ENCODE data around the gene FOXL2NB. TPM values are rescaled to one million over a fixed set of nuclear protein-coding genes. Genes with fewer than 3 reads are reported as not detected.

The FOXL2NB gene
- total RNA-seq (2013; cell fraction: nucleolus; rRNA removed), result not detected in 2 replicates
- total RNA-seq (2014; rRNA removed) (not detected in 2 replicates), total RNA-seq (2014; rRNA removed; fragmentation: Illumina TruSeq; extraction: Trizol) (not detected in 2 replicates), total RNA-seq (2021) (0.05 TPM in 1 of 2 replicates, not detected in the other), polyA plus RNA-seq (2011; rRNA removed) (not detected in 2 replicates), polyA plus RNA-seq (2014; fragmentation: Illumina TruSeq; extraction: Trizol) (not detected in 2 replicates), polyA plus RNA-seq (2014; fragmentation: Nextera tagmentation; extraction: Ambion mirVana) (not detected), polyA plus RNA-seq (2014; rRNA removed) (not detected in 2 replicates), polyA plus RNA-seq (2016; fragmentation: Nextera tagmentation; extraction: Ambion mirVana) (not detected), polyA minus RNA-seq (2011; rRNA and poly(A)+ RNA removed) (not detected in 2 replicates), Bru-seq, nascent RNA (not detected), BruChase-seq, experiment 1, labeled RNA remaining after a 6-hour chase (not detected), BruChase-seq, experiment 2, labeled RNA remaining after a 2-hour chase (percentile 8 among the genes with signal in this experiment)
- not detected for polyA plus RNA-seq (2011; ENCODE audit: low read depth)
- polyA plus RNA-seq (2011; cell fraction: cytosol; rRNA removed), result not detected in 2 replicates
- polyA plus RNA-seq (2011; cell fraction: nucleus; rRNA removed), result not detected in 2 replicates
- 0.04 TPM in 1 of 2 replicates, not detected in the other for polyA plus RNA-seq (2012)
- polyA minus RNA-seq (2011; cell fraction: cytosol; rRNA and poly(A)+ RNA removed), result not detected in 2 replicates
- polyA minus RNA-seq (2011; cell fraction: nucleus; rRNA and poly(A)+ RNA removed), result not detected in 2 replicates
- long read RNA-seq, experiment 1, result 0 reads
- long read RNA-seq, experiment 2, result 0 reads

DNA sequence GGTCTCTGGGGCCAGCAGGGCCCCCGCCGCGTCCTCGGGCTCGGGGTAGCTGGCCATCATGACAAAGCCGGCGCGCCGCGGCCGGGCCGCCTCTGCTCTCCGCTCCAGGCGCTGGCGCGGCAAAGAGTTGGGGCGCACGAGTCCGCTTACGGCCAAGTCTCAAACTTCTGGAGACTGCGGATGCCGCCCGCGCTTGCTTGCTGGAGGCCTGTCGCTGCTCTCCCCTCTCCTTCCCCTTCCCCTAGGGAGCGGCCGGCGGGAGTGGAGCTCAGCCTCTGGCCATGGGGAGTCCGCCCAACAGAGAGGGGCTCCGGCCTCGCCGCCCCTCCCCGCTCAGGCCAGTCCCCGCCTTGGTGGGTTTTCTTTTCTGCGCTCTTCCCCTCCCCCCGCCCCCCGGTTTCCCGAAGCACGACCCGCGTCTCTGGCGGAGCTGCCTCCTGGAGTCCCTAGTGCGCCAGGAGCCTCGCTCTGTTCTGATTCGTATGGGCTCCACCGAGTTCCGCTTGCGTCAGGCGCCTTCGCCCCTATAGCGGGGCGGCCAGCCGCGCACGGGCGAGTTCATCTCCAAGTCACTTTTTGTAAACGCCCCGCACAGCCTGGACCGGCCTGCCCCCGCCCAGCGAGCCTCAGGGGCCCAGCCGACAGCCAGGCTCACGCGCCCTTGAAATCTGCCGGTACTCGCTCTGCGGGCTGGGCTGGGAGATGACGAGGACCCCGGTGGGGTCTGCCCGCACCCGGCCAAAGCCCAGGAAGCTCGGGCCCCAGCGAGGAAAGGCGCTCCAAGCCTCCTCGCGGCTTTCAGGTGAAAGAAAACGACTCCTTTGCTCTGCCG is at the start of gene FOXL2NB, which contains the start of gene FOXL2:
Gene FOXL2NB (plus strand): TSS at position 555 of the 832 bp plus-strand sequence. CDS start 148 bp downstream, at position 703.
Gene FOXL2 (minus strand): TSS at position 475 of the 832 bp plus-strand sequence. CDS start 415 bp downstream, at position 60.
- no peak for ATAC-seq
- intact Hi-C loops (cut with micrococcal nuclease; ENCODE audit: unreplicated experiment) (loop anchor here (10.0 kb wide), 1 partner anchor 148 kb away; no protein-coding TSS in a partner anchor), in situ Hi-C loops (cut with MboI) (loop anchor here (25.0 kb wide), 1 partner anchor 1185 kb away; the partner anchor contains the start of gene SOX14)
- POLR2A ChIA-PET, result no interaction called here
- DNase-seq (ENCODE audit: low read depth, low spot score), result no peak
- Histone ChIP-seq H3K4me2 (ENCODE audit: control insufficient read depth, insufficient read depth) (no peak within 1 kb of the TSS), H2AFZ (ENCODE audit: control insufficient read depth, low read depth, low read length) (no peak within 1 kb of the TSS), H3K4me1 (ENCODE audit: control insufficient read depth, insufficient read depth, low read length) (no peaks in the 10 kb centered on the region), H3K9me3 (replicated peaks; ENCODE audit: control insufficient read depth, insufficient read depth, low read length) (no peaks in the 10 kb centered on the region; the same call in 2 of the 3 replicates), H3K27me3 (replicated peaks in 1 of 2; ENCODE audit: control insufficient read depth in 2 of 2, insufficient read depth in 2 of 2, low read length in 1 of 2) (peaks cover 24 to 25% of the 10 kb centered on the region in 2 experiments), H3K9ac (ENCODE audit: control insufficient read depth, insufficient read depth, low read length) (no peak within 1 kb of the TSS), H3K36me3 (ENCODE audit: control insufficient read depth in 2 of 2, insufficient read depth in 2 of 2, low read length in 1 of 2) (no peaks in the 10 kb centered on the region), H3K27ac (ENCODE audit: control insufficient read depth, insufficient read depth) (no peak within 1 kb of the TSS), H4K20me1 (ENCODE audit: control insufficient read depth, insufficient read depth) (0 out of 2 replicates have a peak, but pooled peaks cover 3% of the 10 kb centered on the region), H3K79me2 (ENCODE audit: control insufficient read depth, insufficient read depth, low read length) (no peaks in the 10 kb centered on the region), H3K4me3 (no peak within 1 kb of the TSS)
- no TSS peak for BruUV-seq (replicated peaks)
- RAD21 ChIA-PET (ENCODE audit: unreplicated experiment), result no interaction called here
- SMC1A ChIA-PET (ENCODE audit: uncharacterized antibody, unreplicated experiment), result no interaction called here
- WGBS (ENCODE audit: insufficient coverage, insufficient replicate concordance, low lambda C conversion rate, missing lambda C conversion rate), result 28% methylated on average over 59 of the region's 78 CpGs
- no peak for FAIRE-seq
- CTCF ChIA-PET, result no interaction called here
- TF ChIP-seq CHD4 (IDR thresholded peaks at IDR 0.05) (no peak), SUZ12 (IDR thresholded peaks at IDR 0.05; ENCODE audit: unreplicated experiment) (peak; percentile 29), CHD1 (IDR thresholded peaks at IDR 0.05; ENCODE audit: low read depth, low read length) (no peak)
